NCI-H1092 treated with DMSO at 0.1 percent for 48 hours (cell line): ENCODE results near the gene DBT.

Source experiments
- DNase-seq: peaks from one replicate; lab custom pipeline; 2025; lab: John Stamatoyannopoulos, UW

DBT gene

GRCh38 chr1:100188617-100189016 is 61.0 kb downstream of the DBT start:
- DNase-seq: peak; percentile 87

- no peak for DNase-seq
These were observed 61.7 kb downstream of the DBT start for GRCh38 chr1:100187912-100188311.

GRCh38 chr1:100184536-100184935 is 65.1 kb downstream of the DBT start:
- no peak for DNase-seq

GRCh38 chr1:100183370-100183769 is 66.3 kb downstream of the DBT start:
- DNase-seq: no peak

- no peak for DNase-seq
These were observed 71.5 kb downstream of the DBT start, which contains the start of gene LRRC39 for GRCh38 chr1:100178091-100178490. Gene LRRC39, minus strand, starts transcription at chr1:100178256. Its CDS starts 9,740 bp downstream, at chr1:100168516.

- no peak for DNase-seq
These were observed 72.2 kb downstream of the DBT start for GRCh38 chr1:100177295-100178041.

- DNase-seq: no peak
These were observed 81.6 kb downstream of the DBT start for GRCh38 chr1:100168051-100168450.

GRCh38 chr1:100164702-100165101 is 84.9 kb downstream of the DBT start:
- no peak for DNase-seq

GRCh38 chr1:100164216-100164615 is 85.4 kb downstream of the DBT start:
- DNase-seq: no peak

GRCh38 chr1:100162881-100163280 is 86.8 kb downstream of the DBT start:
- DNase-seq: no peak

GRCh38 chr1:100152271-100152670 is 97.4 kb downstream of the DBT start:
- no peak for DNase-seq

GRCh38 chr1:100151679-100152078 is 98.0 kb downstream of the DBT start:
- no peak for DNase-seq

GRCh38 chr1:100147875-100148274 is 101.8 kb downstream of the DBT start:
- DNase-seq: no peak

GRCh38 chr1:100146958-100147357 is 102.7 kb downstream of the DBT start:
- DNase-seq: no peak

- DNase-seq: no peak
These were observed 104.5 kb downstream of the DBT start for GRCh38 chr1:100145116-100145515.

GRCh38 chr1:100142343-100142742 is 107.3 kb downstream of the DBT start:
- DNase-seq: no peak

- DNase-seq: no peak
These were observed 108.4 kb downstream of the DBT start for GRCh38 chr1:100141192-100141591.

- DNase-seq: no peak
These were observed 112.0 kb downstream of the DBT start for GRCh38 chr1:100137602-100138001.
